GM10266 (cell line): ENCODE results near the gene CTDSPL2.
"Not testable (repeated sequence)": the region's sequence is repeated elsewhere in the genome, so short reads cannot be mapped to it uniquely, and the experiment has no call there.

ENCODE experiments used
- DNase-seq: peaks from one replicate; pipeline ENCODE4 v3.0.0; 2012; ENCODE audit errors: extremely low spot score
- TF ChIP-seq, protein P1 (sequence below): IDR thresholded peaks from 2 replicates; pipeline ENCODE4 v1.5.1; 2012; ENCODE audit warnings: mild to moderate bottlenecking, low read depth; ENCODE audit not compliant: control insufficient read depth, insufficient read depth; ENCODE audit errors: missing control alignments

CTDSPL2 gene

DNA sequence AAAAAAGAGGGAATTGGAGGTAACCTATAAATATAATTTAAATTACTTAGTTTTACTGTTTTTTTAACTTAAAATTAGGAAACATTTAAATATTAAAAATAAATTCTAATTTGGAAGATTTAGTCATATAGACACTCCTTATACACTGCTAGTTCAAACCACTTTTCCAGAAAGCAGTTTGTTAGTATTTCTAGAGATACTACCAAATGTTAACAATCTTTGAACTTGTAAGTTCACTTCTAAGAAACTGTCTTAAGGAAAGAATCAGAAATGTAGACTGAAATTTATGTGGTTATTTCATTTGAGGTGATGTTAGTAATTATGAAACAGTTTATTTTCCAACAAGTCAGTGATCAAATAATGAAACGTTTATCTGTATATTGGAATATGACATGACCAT, 22.7 kb downstream of the CTDSPL2 start:
- TF ChIP-seq, protein P1, sequence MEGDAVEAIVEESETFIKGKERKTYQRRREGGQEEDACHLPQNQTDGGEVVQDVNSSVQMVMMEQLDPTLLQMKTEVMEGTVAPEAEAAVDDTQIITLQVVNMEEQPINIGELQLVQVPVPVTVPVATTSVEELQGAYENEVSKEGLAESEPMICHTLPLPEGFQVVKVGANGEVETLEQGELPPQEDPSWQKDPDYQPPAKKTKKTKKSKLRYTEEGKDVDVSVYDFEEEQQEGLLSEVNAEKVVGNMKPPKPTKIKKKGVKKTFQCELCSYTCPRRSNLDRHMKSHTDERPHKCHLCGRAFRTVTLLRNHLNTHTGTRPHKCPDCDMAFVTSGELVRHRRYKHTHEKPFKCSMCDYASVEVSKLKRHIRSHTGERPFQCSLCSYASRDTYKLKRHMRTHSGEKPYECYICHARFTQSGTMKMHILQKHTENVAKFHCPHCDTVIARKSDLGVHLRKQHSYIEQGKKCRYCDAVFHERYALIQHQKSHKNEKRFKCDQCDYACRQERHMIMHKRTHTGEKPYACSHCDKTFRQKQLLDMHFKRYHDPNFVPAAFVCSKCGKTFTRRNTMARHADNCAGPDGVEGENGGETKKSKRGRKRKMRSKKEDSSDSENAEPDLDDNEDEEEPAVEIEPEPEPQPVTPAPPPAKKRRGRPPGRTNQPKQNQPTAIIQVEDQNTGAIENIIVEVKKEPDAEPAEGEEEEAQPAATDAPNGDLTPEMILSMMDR = no peak
- DNase-seq = no peak

DNA sequence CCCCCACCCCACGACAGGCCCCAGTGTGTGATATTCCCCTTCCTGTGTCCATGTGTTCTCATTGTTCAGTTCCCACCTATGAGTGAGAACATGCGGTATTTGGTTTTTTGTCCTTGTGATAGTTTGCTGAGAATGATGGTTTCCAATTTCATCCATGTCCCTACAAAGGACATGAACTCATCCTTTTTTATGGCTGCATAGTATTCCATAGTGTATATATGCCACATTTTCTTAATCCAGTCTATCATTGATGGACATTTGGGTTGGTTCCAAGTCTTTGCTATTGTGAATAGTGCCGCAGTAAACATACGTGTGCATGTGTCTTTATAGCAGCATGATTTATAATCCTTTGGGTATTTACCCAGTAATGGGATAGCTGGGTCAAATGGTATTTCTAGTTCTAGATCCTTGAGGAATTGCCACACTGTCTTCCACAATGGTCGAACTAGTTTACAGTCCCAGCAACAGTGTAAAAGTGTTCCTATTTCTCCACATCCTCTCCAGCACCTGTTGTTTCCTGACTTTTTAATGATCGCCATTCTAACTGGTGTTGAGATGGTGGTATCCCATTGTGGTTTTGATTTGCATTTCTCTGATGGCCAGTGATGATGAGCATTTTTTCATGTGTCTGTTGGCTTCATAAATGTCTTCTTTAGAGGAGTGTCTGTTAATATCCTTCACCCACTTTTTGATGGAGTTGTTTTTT, 26.3 kb downstream of the CTDSPL2 start:
- not testable (repeated sequence) for DNase-seq

DNA sequence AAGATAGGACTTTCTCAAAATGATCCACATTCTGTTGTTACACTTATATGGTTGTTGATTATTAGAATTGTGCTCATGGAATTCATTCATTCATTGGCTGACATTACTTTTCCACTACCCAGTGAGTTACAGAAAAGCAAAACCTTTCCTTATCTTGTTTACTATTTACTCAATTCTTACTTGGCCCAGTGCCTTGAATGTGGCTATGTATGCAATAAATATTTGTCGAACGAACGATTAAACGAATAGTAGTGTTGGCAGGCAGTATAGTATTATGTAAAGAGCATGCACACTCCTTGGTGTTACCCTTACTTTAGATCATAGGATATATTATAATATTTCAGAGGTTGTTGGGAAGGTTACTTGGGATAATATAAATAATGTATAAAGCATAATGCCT, 31.0 kb downstream of the CTDSPL2 start:
- TF ChIP-seq, protein P1 = no peak
- DNase-seq = no peak

DNA sequence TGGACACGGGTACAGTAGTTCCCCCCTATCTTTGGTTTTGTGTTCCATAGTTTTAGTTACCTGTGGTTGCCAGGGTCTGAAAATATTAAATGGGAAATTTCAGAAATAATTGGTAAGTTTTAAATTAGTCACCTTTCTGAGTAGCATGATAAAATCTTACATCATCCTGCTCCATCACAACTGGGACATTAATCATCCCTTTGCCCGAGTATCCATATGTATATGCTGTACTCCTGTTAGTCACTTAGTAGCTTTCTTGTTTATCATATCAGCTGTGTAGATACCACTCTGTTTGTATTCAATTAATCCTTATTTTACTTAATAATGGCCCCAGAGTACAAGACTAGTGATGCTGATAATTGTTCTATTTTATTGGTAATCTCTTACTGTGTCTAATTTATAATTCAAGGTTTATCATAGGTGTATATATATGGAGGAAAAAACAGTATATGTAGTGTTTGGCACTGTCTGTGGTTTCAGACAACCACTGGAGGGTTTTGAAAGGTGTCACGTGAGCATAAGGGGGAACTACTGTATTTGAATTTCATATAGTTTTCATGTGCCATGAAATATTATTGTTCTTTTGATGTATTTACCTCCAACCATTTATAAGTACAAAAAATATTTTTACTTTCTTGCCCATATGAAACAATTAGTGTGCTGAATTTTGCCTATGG, 41.4 kb downstream of the CTDSPL2 start:
- no peak for DNase-seq
- TF ChIP-seq, protein P1 = no peak

DNA sequence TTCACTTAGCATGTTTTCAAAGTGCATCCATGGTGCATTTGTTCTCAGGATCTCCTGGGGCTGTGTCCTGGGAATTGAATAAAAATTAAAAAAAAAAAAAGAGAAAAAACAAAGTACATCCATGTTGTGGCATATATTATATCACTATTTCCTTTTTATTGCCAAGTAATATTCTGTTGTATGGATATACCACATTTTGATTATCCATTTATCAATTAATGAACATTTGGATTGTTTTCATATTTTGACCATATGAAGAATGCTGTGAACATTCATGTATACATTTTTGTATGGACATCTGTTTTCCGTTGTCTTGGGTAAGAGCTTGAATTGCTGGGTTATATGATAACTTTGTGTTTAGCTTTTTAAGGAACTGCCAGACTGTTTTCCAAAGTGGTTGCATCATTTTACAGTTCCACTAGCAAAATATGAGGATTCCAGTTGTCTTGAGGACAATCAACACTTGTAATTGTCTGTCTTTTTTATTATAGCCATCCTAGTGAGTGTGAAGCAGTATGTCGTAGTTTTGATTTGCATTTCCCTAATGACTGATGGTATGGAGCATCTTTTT, 44.5 kb downstream of the CTDSPL2 start:
- no peak for DNase-seq
- TF ChIP-seq, protein P1 = no peak

DNA sequence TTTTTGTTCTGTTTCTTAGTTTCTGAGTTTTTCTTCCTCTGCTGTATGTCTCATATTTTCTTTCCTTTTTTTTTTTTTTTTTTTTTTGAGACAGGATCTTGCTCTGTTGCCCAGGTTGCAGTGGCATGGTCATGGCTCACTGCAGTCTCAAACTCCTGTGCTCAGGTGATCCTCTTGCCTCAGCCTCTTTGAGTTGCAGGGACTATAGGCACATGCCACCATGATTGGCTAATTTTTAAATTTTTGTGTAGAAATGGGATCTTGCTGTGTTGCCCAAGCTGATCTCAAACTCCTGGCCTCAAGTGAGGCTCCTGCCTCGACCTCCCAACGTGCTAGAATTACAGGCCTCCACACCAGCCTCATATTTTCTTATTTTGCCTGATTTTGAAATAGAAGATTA, 51.9 kb downstream of the CTDSPL2 start:
- TF ChIP-seq, protein P1 = no peak
- DNase-seq = no peak

DNA sequence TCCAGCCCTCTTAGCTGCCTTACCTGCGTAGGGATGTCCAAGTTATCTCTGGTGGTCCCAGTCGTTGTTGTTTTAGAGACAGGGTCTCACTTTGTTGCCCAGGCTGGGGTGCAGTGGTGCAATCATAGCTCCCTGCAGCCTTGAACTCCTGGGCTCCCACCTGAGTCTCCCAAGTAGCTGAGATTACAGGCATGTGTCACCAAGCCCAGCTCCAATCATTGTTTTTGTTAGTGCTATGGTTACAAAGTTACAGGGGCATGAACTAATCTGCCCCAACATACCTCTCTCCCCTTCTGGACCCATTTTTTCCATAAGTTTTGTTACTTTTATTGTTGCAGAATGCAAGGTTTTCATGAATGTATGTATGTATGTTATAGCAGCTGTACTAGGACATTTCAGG, 54.7 kb downstream of the CTDSPL2 start:
- TF ChIP-seq, protein P1 = no peak
- no peak for DNase-seq
